HFFc6 (cell line): ENCODE measurements around the gene ZFYVE28. TPM values are rescaled to one million over a fixed set of nuclear protein-coding genes. Genes with fewer than 3 reads are reported as not detected.
"Not testable (repeated sequence)": the region's sequence is repeated elsewhere in the genome, so short reads cannot be mapped to it uniquely, and the experiment has no call there.

ENCODE experiments used
- DNase-seq: peaks from one replicate; pipeline ENCODE4 v3.0.0-alpha.2; 2018
- H3K27ac Mint-ChIP-seq: 2 replicates; pipeline ENCODE4 v1.8.0; 2020; ENCODE audit warnings: mild to moderate bottlenecking, mixed read lengths
- H3K27me3 Mint-ChIP-seq: 2 replicates; pipeline ENCODE4 v1.8.0; 2021; ENCODE audit warnings: mild to moderate bottlenecking, moderate library complexity, mixed read lengths; ENCODE audit not compliant: insufficient read depth
- H3K36me3 Mint-ChIP-seq: 2 replicates; pipeline ENCODE4 v1.8.0; 2021; ENCODE audit warnings: low read depth, mixed read lengths
- H3K4me1 Mint-ChIP-seq: 2 replicates; pipeline ENCODE4 v1.8.0; 2020; ENCODE audit warnings: low read depth, mixed read lengths
- H3K4me3 Mint-ChIP-seq: 2 replicates; pipeline ENCODE4 v1.8.0; 2020; ENCODE audit warnings: mild to moderate bottlenecking, moderate library complexity, mixed read lengths
- H3K9me3 Mint-ChIP-seq: 2 replicates; pipeline ENCODE4 v1.8.0; 2020; ENCODE audit warnings: mild to moderate bottlenecking, mixed read lengths
- total RNA-seq, 6 experiments: library from RNA; stranded (reverse); fragmentation: NEBNext Ultra II Directional; extraction: Animal tissue kit (Norgen Biotek cat#: 25700); gene quantifications; 2 replicates in 1 of 6; 3 replicates in 5 of 6; pipeline ENCODE4 v1.2.3, GENCODE V29; 2021
- TF ChIP-seq, protein P1 (sequence below): fragments of 200-600 bp; sonication (generic); IDR thresholded peaks from 2 replicates; pipeline ENCODE4 v1.5.0; 2021; ENCODE audit warnings: antibody characterized with exemption, mild to moderate bottlenecking

The ZFYVE28 gene
- total RNA-seq, 6 experiments from 2014 or later = 1.8 to 5.4 (median 2.2) TPM

DNA sequence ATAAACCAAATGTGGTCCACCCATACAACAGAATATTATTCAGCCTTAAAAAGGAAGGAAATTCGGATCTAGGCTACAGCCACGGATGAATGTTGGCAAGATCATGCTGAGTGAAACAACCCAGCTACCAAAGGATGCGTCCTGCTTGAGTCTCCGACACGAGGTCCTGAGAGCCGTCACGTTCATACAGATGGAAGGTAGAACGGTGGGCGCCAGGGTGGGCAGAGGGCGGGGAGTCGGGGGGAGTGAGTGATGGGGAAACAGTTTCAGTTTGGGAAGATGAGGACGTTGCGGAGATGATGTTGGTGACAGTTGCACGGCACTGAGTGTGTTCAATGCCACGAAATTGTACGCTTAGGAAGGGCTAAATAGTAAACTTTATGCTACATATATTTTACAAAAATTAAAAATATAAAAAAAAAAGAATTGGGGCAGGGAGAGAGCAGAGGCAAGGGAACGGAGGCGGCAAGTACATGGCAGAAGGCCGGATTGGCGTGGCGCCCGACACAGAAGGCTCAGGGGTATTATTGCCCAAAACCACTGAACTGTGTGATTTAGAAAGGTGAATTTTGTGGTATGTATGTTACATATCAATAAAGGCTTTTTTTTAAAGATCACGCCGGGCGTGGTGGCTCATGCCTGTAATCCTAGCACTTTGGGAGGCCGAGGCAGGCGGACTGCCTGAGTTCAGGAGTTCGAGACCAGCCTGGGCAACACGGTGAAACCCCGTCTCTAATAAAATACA, 141.7 kb downstream of the ZFYVE28 start:
- H3K4me3 Mint-ChIP-seq = no peak overlapping the region
- H3K27ac Mint-ChIP-seq = no peak overlapping the region
- TF ChIP-seq, protein P1, sequence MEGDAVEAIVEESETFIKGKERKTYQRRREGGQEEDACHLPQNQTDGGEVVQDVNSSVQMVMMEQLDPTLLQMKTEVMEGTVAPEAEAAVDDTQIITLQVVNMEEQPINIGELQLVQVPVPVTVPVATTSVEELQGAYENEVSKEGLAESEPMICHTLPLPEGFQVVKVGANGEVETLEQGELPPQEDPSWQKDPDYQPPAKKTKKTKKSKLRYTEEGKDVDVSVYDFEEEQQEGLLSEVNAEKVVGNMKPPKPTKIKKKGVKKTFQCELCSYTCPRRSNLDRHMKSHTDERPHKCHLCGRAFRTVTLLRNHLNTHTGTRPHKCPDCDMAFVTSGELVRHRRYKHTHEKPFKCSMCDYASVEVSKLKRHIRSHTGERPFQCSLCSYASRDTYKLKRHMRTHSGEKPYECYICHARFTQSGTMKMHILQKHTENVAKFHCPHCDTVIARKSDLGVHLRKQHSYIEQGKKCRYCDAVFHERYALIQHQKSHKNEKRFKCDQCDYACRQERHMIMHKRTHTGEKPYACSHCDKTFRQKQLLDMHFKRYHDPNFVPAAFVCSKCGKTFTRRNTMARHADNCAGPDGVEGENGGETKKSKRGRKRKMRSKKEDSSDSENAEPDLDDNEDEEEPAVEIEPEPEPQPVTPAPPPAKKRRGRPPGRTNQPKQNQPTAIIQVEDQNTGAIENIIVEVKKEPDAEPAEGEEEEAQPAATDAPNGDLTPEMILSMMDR = no peak
- H3K27me3 Mint-ChIP-seq = peaks cover 20% of the 10 kb centered on the region
- DNase-seq = no peak
- H3K4me1 Mint-ChIP-seq = 0 out of 2 replicates have a peak, but pooled peaks cover 7% of the 10 kb centered on the region
- no peaks in the 10 kb centered on the region for H3K36me3 Mint-ChIP-seq
- H3K9me3 Mint-ChIP-seq = no peaks in the 10 kb centered on the region

DNA sequence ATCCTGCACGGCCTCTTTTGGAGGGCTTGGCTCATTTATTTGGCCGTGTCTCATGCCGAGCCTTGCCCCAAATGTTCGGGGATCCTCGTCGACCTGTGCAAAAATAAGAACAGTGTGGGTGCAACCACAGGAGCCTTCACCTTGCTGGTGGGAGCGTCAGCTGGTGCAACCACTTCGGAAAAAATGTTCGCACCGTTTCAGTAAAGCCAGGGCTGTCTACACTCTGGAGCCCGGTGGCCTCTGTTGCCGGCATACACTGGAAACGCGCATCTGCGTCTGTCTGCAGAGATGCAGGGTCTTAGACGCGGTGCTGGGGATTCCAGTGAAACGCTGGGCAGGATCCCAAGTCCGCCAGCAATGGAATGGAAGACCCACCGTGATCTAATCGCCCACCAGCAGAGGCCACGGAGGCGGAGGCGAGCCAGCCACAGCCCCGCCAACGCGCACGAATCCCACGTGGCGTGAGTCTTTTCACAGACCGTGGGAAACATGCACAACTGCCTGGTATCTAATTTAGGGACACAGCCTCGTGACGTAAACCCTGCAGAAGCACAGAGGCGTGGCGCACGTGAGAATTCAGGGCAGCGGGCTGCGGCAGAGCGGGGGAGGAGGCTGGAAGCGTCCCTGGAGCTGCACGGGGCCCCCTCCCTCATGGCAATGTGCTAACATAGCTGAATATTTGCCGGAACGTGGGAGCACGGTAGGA, 142.7 kb downstream of the ZFYVE28 start:
- Mint-ChIP-seq H3K4me1 (0 out of 2 replicates have a peak, but pooled peaks cover 7% of the 10 kb centered on the region), H3K36me3 (no peaks in the 10 kb centered on the region), H3K4me3 (no peak overlapping the region), H3K27me3 (peaks cover 18% of the 10 kb centered on the region), H3K9me3 (no peaks in the 10 kb centered on the region), H3K27ac (no peak overlapping the region)
- TF ChIP-seq, protein P1 = no peak
- DNase-seq = no peak

DNA sequence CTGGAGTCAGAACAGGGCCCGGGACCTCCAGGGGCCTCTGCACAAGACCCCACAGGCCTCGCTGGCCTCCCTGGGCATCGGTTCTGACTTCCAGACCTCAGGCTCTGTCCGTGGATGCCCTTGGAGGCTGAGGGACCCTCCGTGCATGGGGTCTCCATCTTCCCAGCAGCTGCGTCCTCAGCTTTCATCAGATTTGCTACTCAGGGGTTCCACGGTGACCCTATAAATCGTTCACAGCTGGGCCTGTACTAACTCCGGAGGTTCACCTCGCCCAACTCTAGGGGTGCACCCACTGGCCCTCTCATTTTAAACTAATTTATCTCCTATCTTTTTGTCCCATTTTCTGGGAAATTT, 143.4 kb downstream of the ZFYVE28 start:
- H3K9me3 Mint-ChIP-seq, H3K4me1 Mint-ChIP-seq, DNase-seq, H3K27ac Mint-ChIP-seq, H3K36me3 Mint-ChIP-seq, H3K4me3 Mint-ChIP-seq: not testable (repeated sequence)
- H3K27me3 Mint-ChIP-seq = peaks cover 16% of the 10 kb centered on the region

DNA sequence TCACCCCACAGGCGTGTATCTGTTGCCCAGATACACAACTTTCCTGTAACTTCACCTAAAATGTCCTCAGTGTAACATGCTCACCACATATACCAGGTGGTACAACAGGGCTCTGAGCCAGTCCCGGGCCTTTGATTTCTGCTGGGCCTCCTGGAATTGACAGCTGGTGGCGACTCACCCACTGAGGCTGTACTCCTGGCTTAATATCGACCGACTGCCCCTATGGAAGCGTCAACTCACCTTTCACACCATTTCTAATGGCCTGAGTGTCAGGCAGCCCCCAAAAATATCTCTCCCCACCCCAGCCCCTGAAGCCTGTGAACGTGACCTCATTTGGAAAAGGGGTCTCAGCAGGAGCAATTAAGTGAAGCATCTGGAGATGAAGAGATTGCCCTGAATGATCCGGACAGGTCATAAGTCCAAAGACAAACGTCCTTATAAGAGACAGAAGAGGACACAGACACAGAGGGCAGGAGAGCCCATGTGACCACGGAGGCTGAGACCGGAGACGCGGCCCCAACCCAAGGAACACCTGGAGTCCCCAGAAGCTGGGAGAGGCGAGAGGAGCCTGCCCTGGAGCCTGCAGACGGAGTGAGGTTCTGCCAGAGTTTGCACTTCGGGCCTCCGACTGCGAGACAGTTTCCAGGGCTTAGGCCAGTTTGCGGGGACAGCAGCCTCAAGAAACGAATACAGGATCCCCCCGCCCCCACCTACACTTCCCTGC, 144.0 kb downstream of the ZFYVE28 start:
- Mint-ChIP-seq H3K4me3 (no peak overlapping the region), H3K9me3 (no peaks in the 10 kb centered on the region), H3K36me3 (no peaks in the 10 kb centered on the region), H3K27ac (no peak overlapping the region), H3K27me3 (peaks cover 16% of the 10 kb centered on the region), H3K4me1 (0 out of 2 replicates have a peak, but pooled peaks cover 7% of the 10 kb centered on the region)
- TF ChIP-seq, protein P1 = no peak
- DNase-seq = no peak

DNA sequence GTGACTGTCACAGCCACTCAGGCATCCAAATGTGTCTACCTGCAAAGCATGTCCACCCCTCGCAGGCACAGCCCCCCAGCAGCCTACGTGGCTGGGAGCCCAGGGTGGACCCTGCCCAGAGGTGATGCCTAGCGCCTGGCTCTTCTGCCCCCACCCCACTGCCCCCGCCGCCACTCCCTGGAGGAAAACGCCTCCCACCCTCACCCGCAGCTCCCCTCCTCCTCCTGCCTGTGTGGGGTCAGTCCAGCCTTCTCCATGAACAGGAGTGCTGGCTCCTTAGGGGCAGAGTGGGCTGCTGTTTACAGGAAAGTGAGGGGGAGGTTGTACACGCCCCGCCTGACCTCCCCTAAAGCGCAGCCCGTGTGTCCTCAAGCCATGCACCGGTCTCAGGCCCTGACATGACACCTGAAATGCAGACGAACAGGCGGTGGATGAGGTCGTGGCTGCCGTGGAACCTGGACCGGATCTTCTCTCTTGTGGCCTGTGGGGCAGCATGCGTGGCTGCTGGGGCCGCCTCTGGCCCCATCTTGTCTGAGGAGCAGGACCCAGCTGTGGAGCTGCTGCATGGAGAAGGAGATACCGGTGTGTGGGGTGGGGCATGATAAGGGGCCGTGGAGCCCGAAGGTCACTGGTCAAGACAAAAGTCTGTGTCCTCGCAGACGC, 144.7 kb downstream of the ZFYVE28 start:
- no peak for DNase-seq
- Mint-ChIP-seq H3K27me3 (peaks cover 16% of the 10 kb centered on the region), H3K27ac (no peak overlapping the region), H3K36me3 (no peaks in the 10 kb centered on the region), H3K4me3 (no peak overlapping the region), H3K9me3 (no peaks in the 10 kb centered on the region), H3K4me1 (0 out of 2 replicates have a peak, but pooled peaks cover 7% of the 10 kb centered on the region)
- TF ChIP-seq, protein P1 = no peak
